GM19328 (cell line): Measurements from ENCODE around the gene KCNH5.

Experiments
- ATAC-seq: cut with Tn5 transposase; IDR thresholded peaks from one replicate; pipeline ENCODE4 v1.9.1; 2021; ENCODE audit warnings: mild to moderate bottlenecking, moderate library complexity; ENCODE audit not compliant: unreplicated experiment

The KCNH5 gene

DNA sequence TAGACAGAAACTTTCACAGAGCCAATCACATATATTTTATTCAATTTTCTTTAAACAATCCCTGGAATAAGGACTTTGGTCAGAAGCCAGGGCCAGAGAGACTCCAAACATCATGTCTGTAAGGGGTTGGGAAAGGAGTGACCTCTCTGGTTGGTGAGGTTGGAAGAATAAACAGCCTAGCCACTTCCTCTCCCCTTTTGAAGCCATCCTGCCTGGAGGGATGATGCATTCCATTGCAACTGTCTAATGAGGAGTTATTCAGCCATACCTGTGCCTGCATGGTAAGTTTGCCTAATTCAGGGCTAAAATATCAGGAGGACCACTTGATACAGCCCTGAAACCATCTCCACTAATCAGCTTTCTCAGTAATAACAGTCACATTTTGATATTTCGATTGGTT, 299.8 kb downstream of the KCNH5 start:
- ATAC-seq = no peak

DNA sequence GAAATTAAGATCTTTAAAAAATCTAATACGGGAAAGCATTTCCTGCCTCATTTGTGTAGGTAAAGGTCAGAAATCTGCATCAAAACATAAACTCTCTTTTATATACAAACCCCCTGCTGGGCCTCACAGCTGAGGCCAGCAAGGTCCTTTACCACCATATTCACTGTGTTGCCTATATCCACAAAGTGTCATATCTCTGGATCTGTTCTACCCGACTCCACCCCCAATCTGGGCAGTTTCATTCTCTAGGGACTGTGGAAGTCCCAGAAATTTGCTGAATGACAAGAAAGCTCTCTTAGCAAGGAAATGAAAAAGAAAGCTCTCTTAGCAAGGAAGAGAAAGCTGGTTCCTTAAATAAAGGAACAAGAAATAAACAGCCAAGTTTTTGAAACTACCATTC, 301.7 kb downstream of the KCNH5 start:
- no peak for ATAC-seq

DNA sequence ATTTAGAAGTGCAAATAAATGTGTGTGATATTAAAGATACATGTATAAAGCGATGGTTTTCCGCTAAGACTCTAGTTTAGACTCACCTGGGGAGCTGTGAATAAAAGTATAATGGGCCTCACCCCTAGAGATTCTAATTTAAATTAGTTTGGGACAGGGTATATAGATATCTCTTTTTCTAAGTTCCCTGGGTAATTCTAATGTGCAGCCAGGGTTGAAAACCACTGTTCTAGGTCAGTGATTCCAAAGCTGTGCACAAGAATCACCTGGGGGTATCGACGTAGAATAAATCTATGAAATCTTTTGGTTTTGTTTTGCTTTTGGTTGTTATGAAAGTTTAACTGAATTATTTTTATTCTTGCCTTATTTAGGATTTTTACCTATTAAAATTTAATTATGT, 302.1 kb downstream of the KCNH5 start:
- ATAC-seq = no peak

DNA sequence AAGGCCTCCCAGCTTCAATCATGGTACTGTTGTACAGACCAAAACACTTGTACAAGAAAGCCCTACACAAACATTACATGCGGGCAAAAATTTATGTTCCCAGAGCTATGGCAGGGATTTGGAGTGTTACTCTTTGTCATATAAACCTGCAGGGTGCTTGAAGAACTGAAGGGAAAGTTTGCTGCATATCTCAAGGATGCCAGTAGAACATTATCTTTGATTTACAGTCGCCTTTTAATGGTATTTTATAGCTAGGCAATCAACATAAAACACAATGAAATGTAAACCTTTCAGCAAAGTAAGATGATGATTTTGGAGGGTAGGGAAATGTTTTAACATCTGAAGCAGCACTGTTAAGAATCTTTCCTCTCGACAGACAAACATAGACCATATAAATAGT, 305.6 kb downstream of the KCNH5 start:
- ATAC-seq = no peak

DNA sequence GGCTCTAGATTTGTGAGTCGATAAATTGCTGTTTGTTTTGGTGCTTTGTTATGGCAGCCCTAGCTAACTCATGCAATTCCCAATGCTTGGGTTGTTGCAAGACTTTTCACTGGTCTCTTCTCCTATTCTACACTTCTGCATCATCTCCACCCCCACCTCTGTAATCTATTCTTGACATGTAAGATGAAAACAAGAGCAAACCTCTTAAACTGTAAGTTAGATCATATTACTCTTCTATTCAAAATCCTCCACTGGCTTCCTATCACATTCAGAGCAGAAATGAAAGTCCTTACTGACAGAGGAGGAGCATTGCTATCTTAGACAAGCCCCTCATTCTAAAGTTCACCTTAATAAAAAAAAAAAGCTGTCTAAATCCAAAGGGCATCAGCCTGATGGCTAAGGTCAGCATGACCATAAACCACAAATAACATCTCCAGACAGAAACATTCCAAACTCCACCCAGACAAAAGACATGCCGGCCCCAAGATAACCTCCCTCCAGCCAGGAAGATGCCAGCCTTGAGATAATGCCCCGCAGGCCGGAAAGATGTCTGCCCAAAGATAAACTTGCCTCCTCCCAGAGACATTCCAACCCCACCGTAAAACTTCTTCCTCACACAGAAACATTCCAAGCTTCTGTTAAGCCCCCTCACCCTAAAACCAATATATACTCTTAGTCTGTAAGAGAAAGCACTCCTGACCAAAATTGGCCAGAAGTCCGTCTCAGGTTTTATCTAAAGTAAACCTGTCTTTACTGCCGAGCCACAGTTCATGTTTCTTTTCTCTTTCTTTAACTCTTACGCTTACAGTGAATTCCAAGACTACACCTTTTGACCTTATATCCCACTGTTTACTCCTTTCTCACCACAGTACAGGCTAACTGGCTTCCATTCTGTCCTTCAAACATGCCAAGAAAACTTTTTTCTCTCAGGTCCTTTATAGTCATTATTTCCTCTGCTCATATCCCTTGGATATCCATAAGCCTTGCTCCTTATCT, 308.9 kb downstream of the KCNH5 start:
- ATAC-seq = no peak

DNA sequence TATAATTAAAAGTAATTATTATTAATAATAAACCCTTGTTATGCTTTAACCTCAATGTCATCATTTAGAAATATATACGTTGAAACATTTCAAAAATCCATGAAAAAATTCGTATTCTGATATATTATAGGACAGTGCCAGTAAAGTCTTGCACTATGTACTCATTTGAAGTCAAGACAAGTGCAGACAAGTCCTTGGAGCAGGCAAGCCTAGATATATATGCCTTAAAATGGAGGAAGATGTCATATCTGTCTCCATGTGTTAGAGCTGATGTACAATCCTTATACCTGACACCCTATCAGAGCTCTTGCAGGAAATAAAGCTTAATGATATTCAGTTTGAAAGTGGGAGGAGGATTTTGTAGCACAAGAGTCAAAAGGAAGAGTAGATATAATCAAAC, 310.4 kb downstream of the KCNH5 start:
- no peak for ATAC-seq

DNA sequence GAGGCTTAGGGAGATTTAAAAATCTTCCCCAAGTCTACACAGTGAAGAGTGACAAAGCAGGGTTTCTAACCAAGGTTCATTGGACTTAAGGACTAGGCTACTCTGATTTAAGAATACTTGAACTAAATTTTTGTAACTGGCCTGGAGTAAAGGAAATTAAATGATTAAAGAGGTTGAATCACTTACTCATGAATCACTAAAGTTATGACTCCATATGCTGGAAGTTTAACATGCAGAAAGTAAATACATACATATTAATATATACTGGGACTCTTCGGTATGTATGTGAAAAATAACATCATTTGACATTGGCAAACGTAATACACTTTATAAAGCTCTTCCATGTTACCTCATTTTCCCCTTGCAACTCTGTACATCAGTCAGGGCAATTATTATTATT, 322.9 kb downstream of the KCNH5 start:
- no peak for ATAC-seq

DNA sequence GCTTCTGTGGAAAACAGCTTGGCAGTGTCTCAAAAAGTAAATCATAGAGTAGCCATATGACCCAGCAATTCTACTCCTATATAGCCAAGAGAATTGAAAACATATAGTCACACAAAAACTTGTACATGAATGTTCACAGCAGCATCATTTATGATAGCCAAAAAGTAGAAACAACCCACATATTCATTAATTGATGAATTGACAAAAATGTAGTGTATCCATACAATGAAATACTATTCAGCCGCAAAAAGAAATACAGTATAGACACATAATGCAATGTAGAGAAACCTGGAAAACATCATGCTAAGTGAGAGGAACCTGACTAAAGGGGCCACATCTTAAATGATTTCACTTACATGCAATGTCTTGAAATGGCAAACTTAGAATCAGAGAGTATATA, 326.6 kb downstream of the KCNH5 start:
- ATAC-seq = no peak

DNA sequence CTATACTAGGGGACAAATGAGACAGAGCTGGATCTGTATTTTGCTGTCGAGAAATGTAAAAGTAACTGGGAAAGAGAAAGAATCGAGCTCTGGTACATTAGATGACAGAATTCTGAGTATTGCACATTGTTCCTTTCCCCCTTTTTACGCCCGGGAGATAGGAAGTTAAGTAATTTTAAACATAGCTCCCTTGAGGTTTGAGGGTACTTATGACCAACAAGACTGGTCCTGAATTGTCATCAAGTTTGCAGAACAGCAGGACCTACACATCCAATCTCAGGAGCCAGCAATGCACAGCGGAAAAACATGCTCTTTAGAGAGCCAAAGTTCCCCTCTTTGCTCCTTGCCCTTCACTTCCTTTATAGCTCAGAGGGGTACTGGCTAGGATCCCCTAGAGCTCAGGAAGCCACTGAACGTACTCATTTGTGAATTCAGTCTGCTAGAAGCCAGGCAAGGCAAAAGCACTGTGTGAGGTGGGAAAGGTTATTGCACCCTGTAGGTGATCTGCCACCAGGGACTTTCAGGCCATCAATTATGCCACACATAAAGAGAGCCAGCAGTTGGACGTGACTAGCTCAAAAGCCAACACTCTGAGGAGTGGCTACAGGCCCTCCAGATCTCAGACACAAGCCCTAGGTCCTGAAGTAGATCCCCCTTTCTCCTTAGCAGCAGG, 333.8 kb downstream of the KCNH5 start:
- no peak for ATAC-seq

DNA sequence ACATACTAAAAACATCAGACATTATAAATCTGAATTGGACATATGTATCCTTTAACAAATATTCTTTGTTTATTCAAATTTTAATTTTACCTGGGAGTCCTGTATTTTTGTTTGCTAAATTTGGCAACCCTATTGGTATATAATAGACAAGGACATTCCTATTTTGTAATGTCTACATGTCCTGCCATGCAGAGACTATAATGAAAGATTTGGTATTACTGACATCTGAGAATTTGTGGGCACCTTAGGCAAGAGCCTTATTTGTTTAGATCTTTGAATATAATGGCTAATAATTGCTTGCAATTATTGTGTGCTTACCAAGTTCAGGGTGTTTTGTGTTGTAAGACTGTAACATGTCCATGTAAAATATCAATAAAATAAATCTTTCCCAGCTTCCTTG, 334.4 kb downstream of the KCNH5 start:
- no peak for ATAC-seq

DNA sequence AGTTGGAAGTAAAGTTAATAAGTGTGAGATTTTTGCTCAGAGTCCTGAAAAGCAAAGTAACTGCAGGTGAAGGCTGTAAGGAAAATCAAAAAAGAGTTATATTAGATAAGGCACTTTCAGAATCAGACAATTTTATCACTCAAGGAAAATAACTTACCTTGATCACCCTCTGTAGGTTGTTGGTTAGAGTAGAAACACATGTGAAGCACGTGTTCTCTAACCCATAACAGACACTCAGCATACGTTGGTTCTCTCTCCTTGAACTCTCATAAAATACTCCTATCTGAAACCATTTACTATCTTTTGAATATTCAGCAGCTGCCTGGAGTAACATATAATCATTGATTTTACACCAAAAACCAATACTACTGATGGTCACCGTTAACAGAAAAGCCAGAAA, 335.5 kb downstream of the KCNH5 start:
- ATAC-seq = no peak

DNA sequence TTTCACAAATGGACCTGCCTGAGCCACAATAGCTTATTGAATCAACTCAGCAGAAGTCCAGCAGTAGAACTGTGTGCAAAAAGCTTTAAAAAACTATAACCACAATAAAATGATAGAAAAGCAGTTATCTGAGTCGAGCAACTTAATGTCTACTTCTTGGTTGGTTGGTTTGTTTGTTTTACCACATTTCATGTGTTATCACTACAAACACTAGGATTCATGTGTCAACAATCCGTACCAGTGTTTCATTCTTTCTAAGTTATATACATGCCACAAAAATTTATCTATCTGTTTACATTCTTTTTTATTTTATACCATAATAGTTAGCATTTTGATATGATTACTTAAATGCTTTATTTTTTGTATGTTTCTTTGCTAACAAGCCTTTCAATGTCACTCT, 339.0 kb downstream of the KCNH5 start:
- ATAC-seq = no peak

DNA sequence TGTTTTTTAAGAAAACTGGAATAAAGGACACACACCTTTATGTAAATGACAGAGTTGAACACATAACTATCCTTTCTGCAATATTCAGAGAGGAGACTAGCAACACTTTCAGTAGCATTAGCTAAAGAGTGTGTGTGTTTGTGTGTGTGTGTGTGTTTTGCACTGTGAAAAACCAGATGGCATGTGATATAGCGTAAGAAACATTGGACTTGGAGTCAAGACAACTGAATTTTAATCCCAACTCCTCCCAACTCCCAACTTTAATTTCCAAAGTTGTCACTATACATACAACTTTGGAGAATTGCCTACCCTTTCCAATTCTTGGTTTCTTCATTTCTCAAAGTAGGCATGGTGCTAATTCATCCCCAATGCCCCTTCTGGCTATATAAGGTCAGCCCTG, 347.8 kb downstream of the KCNH5 start:
- no peak for ATAC-seq

DNA sequence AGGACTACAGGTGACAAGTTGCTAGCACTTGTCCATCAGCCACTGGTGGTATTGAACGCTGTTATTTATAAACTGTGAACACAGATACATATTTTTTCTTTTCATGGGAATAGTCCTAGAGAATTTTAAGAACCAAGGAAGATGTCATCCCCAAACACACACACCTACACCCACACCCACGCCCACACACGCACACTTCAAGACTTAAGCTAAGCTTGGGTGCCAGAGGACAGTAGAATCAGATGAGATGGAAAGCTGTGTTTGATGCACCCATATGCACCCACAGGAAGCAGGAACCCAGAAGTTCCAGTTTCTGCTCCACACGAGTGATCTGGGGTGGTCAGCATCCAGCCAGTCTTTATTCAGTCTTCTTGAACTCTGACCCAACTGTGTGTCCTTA, 348.3 kb downstream of the KCNH5 start:
- ATAC-seq = no peak

DNA sequence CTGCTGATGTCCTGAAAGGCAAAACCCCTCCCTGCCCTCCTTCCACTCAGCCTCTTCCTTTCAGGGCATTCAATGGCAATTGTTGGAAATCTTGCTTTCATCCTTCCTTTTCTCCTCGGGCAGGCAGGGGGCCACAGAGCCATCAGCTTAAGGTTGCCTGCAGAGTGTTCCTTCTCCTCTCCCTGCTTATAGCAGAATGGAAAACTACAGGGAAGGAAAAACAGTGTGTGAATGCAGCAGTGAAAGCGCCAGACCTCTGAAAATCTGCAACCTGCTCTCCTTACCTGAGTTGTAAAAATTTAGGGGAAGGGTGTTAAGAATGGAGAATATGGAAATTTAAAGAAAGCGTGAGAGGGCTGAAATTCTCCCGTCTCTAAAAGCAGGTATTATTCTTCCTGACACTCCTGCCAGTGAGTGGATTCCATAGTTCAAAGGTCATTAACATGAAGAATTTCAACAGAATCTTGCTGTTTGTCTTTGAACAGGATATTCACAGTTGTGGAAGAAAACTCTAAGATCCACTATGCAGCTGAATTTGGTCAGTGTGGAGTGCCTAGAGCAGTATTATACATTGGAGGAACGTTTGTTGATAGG, 348.8 kb downstream of the KCNH5 start:
- ATAC-seq = no peak

DNA sequence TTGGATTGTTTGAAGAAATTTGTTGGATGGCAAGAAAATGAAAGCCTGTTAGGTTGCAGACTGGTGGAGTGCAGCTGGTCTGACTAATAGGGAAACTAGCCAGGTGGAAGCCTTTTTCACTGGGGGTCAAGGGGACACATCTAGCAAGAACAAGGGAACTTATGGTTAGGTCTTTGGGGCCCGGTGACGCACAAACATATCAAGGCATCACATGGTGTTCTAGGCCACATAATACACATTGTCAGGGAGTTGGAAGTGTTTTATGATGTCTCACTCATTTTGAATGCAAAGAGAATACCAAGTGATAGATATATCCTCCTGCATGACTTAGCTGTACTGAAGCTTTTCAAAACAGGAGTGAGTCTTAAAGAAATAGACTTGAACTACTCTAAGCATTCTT, 351.2 kb downstream of the KCNH5 start:
- no peak for ATAC-seq

DNA sequence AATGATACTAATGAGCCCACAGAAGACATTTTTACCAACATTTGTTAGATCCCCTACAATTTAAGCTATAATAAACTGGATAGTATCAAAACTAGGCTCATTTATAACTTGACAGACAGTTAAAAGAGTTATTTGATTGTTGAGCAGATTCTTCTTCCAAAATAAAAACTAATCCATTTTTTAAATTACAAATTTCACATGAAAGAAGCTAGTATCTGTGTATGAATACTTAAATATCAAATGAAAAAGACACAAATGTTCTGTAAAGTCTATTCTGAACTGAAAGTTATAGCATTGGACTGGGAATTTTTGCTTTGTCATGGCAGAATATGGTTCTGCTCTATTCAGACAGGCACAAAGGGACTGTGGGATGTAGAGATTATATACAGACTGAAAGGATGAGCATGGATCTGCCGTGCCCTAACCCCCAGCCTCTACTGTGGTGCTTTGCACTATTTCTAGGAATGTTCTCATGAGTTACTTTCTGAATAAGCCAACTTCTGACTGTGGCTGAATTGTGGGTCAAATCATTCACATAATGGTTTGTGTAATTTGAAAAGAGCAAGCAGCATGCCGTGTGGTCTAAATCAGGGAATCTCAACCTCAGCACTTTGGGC, 352.7 kb downstream of the KCNH5 start:
- no peak for ATAC-seq

DNA sequence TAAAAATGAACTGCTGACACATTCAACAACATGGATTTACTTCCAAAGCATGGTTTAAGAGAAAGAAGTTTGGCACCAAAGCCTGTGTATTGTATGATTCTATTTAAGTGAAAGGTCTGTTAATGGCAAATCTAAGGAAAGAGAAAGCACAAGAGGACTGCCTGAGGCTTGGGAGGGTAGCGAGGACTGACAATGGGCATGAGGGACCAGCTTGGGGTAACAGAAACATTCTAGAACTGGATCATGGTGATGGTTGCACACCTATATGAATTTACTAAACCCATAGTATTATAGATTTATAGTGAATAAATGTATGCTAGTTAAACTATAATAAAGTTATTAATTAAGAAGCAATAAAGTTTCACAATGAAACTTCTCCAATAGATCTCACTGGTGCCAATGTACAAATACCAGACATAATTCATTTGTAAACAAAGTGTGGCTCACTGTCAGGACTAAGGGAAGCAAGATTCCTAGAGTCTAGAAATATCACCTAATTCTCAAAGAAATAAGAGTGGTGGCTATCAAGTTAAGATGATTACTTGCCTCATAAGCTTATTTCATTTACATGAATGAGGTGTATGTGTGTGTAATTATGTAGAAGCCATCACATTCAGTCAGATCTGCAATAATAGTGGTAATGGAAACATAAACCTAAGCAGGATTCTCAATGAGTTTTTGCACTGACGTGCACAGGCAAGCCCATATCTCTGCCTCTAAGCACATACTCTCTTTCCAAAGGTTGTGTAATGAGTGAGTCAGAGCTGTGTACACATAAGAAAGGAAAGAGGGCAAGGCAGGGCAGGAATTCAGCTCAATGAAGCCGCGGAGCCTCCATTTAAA, 353.4 kb downstream of the KCNH5 start:
- no peak for ATAC-seq

DNA sequence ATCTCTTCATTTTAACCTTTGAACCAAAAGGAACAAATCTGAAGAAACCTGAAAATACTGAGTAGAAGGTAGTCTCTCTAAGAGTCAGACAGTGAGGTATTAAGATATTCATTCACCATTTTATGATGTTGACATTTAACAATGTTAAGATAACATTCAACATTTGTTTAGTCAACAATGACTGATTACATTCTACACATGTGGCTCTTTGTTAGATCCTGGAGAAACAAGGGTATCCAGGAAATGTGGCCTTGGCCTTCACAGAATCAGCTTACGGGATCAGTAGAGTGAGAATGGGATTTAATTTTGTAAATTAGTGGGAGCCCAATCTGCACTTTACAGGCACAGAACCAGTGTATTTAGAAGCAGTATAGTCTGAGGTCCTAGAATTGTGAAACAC, 355.5 kb downstream of the KCNH5 start:
- ATAC-seq = no peak

DNA sequence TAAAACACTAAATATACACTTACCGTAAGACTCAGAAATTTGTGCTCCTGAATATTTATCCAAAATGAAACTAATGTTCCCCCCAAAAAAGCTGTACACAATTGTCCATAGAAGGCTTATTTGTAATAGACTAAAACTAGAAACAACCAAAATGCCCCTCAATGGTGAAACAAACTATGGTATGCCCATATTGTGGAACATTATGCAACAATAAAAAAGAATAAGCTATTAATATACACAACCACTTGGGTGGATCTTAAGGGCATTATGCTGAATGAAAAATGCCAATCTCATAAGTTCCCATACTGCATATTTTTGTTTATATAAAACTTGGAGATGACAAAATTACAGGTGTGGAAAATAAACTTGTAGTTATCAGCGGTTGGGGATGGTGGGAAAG, 357.4 kb downstream of the KCNH5 start:
- no peak for ATAC-seq

DNA sequence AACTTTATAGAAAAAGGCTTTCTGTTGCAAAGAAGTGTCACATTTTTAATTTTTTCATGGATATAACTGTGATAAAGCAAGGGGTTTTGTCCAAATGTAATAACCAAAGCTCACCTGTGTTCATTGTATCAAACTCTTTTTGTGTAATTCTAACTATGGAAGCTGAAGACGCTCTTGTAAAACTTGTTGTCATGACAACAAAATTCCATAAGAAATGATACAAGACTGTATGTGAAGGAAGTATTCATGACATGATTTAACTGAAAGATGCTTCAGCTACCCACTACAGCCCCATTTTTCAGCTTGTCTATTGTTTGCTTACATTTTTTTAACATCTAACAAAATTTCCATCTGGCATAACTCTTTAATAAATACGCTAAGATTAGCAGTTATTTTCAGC, 360.9 kb downstream of the KCNH5 start:
- no peak for ATAC-seq
